Activated CD8-positive, alpha-beta memory T cell treated with anti-CD3 and anti-CD28 coated beads for 24 hours (primary cell): ENCODE results near the gene HASPIN.

Source experiments
- DNase-seq: peaks from one replicate; pipeline ENCODE4 v3.0.0-alpha.2; 2020

HASPIN gene

GRCh38 chr17:3768769-3769168, 45.1 kb downstream of the HASPIN start:
- no peak for DNase-seq

- peak; percentile 83 for DNase-seq
These were observed 46.8 kb downstream of the HASPIN start for GRCh38 chr17:3770466-3770865.

- no peak for DNase-seq
These were observed 47.4 kb downstream of the HASPIN start for GRCh38 chr17:3771140-3771539.

GRCh38 chr17:3772764-3773163, 49.1 kb downstream of the HASPIN start:
- no peak for DNase-seq

GRCh38 chr17:3773511-3773910, 49.8 kb downstream of the HASPIN start:
- DNase-seq = no peak

- DNase-seq = no peak
These were observed 50.3 kb downstream of the HASPIN start for GRCh38 chr17:3773966-3774365.
